DND-41 (cell line): ENCODE results near the gene NFKB1.
"Not testable (repeated sequence)": the region's sequence is repeated elsewhere in the genome, so short reads cannot be mapped to it uniquely, and the experiment has no call there.

ENCODE experiments used
- ATAC-seq: fragments of 200-7000 bp; cut with Tn5 transposase; 3 replicates; pipeline ENCODE4 v1.9.1; 2021; ENCODE audit warnings: low read depth; ENCODE audit not compliant: insufficient read depth
- DNase-seq: peaks from one replicate; pipeline ENCODE4 v3.0.0-alpha.2; 2020
- H2AFZ ChIP-seq: 2 replicates; pipeline ENCODE4 v1.6.0; 2012; ENCODE audit warnings: low read depth, low read length
- H3K27ac ChIP-seq: 2 replicates; pipeline ENCODE4 v1.5.1; 2012; ENCODE audit warnings: low read length, inconsistent platforms
- H3K27me3 ChIP-seq: fragments of 200-600 bp; sonication (generic); 2 replicates; pipeline ENCODE4 v1.6.0; 2012; ENCODE audit warnings: low read length, mild to moderate bottlenecking, inconsistent platforms; ENCODE audit not compliant: insufficient read depth, poor library complexity
- H3K36me3 ChIP-seq: 2 replicates; pipeline ENCODE4 v1.5.1; 2012; ENCODE audit warnings: low read length, inconsistent platforms; ENCODE audit not compliant: insufficient read depth
- H3K4me1 ChIP-seq: 2 replicates; pipeline ENCODE4 v1.5.1; 2012; ENCODE audit warnings: mild to moderate bottlenecking, low read length; ENCODE audit not compliant: insufficient read depth
- H3K4me2 ChIP-seq: 2 replicates; pipeline ENCODE4 v1.6.0; 2012; ENCODE audit warnings: mild to moderate bottlenecking, moderate library complexity, low read length, inconsistent platforms; ENCODE audit not compliant: insufficient read depth
- H3K4me3 ChIP-seq, 2 experiments: fragments of 200-600 bp in 1 of 2; shearing (Covaris generic) in 1 of 2; 2 replicates each; pipeline ENCODE4 v1.5.1; 2012 to 2016; ENCODE audit warnings: inconsistent platforms in 2 of 2, low read length in 2 of 2, mild to moderate bottlenecking in 2 of 2, low read depth in 1 of 2, moderate library complexity in 1 of 2
- H3K79me2 ChIP-seq: 2 replicates; pipeline ENCODE4 v1.6.0; 2012; ENCODE audit warnings: low read length, inconsistent platforms; ENCODE audit not compliant: insufficient read depth
- H3K9ac ChIP-seq: 2 replicates; pipeline ENCODE4 v1.6.0; 2012; ENCODE audit warnings: low read depth, mild to moderate bottlenecking, inconsistent platforms, low read length, moderate library complexity
- H3K9me3 ChIP-seq: 2 replicates; pipeline ENCODE4 v1.5.1; 2012; ENCODE audit warnings: low read length, moderate library complexity, mild to moderate bottlenecking, inconsistent platforms; ENCODE audit not compliant: insufficient read depth, severe bottlenecking
- H4K20me1 ChIP-seq: 2 replicates; pipeline ENCODE4 v1.6.0; 2012; ENCODE audit warnings: low read length; ENCODE audit not compliant: insufficient read depth
- CTCF ChIP-seq: IDR thresholded peaks from 2 replicates; pipeline ENCODE4 v1.5.1; 2012; ENCODE audit warnings: borderline replicate concordance, low read length, moderate library complexity, mild to moderate bottlenecking; ENCODE audit not compliant: poor library complexity, severe bottlenecking; ENCODE audit errors: extremely low read depth
- EZH2 ChIP-seq: IDR thresholded peaks from 3 replicates; pipeline ENCODE4 v1.6.1; 2012; ENCODE audit warnings: borderline replicate concordance, low read depth, mild to moderate bottlenecking, moderate library complexity, low read length, inconsistent platforms; ENCODE audit not compliant: severe bottlenecking

Gene NFKB1

GRCh38 chr4:102565696-102566095 lies 64.5 kb downstream of the NFKB1 start:
- Histone ChIP-seq H4K20me1 (no peaks in the 10 kb centered on the region), H3K79me2 (no peaks in the 10 kb centered on the region), H3K27me3 (no peaks in the 10 kb centered on the region), H3K9ac (no peak overlapping the region), H3K27ac (no peak overlapping the region), H3K4me3 (no peak overlapping the region), H3K4me2 (no peak overlapping the region), H2AFZ (no peak overlapping the region), H3K36me3 (peaks cover 8% of the 10 kb centered on the region; the same call in 1 of the 2 replicates), H3K9me3 (no peaks in the 10 kb centered on the region), H3K4me1 (no peaks in the 10 kb centered on the region)
- no peak for DNase-seq
- ATAC-seq: no peak
- no peak for TF ChIP-seq EZH2

GRCh38 chr4:102566426-102566825 lies 65.3 kb downstream of the NFKB1 start:
- no peaks in the 10 kb centered on the region for H3K4me1 ChIP-seq
- no peak overlapping the region for H3K4me2 ChIP-seq
- H3K36me3 ChIP-seq: peaks cover 8% of the 10 kb centered on the region; the same call in 1 of the 2 replicates
- no peak for ATAC-seq
- H3K9ac ChIP-seq: no peak overlapping the region
- H2AFZ ChIP-seq: no peak overlapping the region
- no peak for TF ChIP-seq CTCF
- no peak for TF ChIP-seq EZH2
- no peaks in the 10 kb centered on the region for H3K27me3 ChIP-seq
- no peak overlapping the region for H3K4me3 ChIP-seq
- H4K20me1 ChIP-seq: no peaks in the 10 kb centered on the region
- no peak for DNase-seq
- no peak overlapping the region for H3K27ac ChIP-seq
- H3K79me2 ChIP-seq: no peaks in the 10 kb centered on the region
- no peaks in the 10 kb centered on the region for H3K9me3 ChIP-seq

DNA sequence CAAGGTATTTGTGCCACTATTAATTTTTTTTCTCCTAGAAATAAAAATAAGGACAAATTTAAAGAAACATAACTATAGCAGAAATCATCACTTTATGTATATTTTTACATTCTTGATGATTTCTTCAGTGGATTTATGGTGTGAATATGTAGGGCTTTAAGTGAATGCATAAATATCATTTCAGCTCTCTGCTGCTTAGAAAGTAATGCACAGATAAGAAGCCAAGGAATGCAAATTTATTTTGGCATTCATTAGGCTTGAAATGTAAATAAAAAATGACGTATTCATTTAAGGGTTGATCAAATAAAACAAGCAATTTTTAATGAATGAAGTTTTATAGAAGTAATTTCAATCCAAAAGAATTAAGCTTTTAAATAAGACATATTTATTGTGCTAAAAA lies 66.3 kb downstream of the NFKB1 start:
- no peak for ATAC-seq
- H3K4me1 ChIP-seq: no peaks in the 10 kb centered on the region
- no peaks in the 10 kb centered on the region for H4K20me1 ChIP-seq
- H3K4me3 ChIP-seq: no peak overlapping the region
- H3K27me3 ChIP-seq: no peaks in the 10 kb centered on the region
- H3K79me2 ChIP-seq: no peaks in the 10 kb centered on the region
- no peak for DNase-seq
- H3K4me2 ChIP-seq: no peak overlapping the region
- no peaks in the 10 kb centered on the region for H3K9me3 ChIP-seq
- no peak overlapping the region for H2AFZ ChIP-seq
- peaks cover 8% of the 10 kb centered on the region; the same call in 1 of the 2 replicates for H3K36me3 ChIP-seq
- no peak overlapping the region for H3K27ac ChIP-seq
- no peak overlapping the region for H3K9ac ChIP-seq
- no peak for TF ChIP-seq EZH2
- no peak for TF ChIP-seq CTCF

GRCh38 chr4:102569200-102569599 lies 68.0 kb downstream of the NFKB1 start:
- TF ChIP-seq EZH2 (no peak), CTCF (no peak)
- H3K4me2 ChIP-seq: no peak overlapping the region
- H3K27ac ChIP-seq: no peak overlapping the region
- H3K36me3 ChIP-seq: peaks cover 8% of the 10 kb centered on the region; the same call in 1 of the 2 replicates
- H3K9me3 ChIP-seq: no peaks in the 10 kb centered on the region
- H3K9ac ChIP-seq: no peak overlapping the region
- DNase-seq: no peak
- ATAC-seq: no peak
- no peaks in the 10 kb centered on the region for H4K20me1 ChIP-seq
- H3K27me3 ChIP-seq: no peaks in the 10 kb centered on the region
- peaks cover 11% of the 10 kb centered on the region for H3K4me1 ChIP-seq
- H3K79me2 ChIP-seq: no peaks in the 10 kb centered on the region
- H2AFZ ChIP-seq: no peak overlapping the region
- no peak overlapping the region for H3K4me3 ChIP-seq

DNA sequence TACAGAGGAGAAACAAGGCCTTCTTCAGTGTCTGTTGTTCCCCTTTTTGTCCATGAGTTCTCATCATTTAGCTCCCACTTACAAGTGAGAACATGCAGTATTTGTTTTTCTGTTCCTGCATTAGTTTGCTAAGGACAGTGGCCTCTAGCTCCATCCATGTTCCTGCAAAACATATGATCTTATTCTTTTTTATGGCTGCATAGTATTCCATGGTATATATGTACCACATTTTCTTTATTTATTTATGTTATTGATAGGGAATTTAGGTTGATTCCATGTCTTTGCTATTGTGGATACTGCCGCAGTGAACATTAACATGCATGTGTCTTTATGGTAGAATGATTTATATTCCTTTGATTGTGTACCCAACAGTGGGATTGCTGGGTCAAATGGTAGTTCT lies 69.1 kb downstream of the NFKB1 start:
- not testable (repeated sequence) for H2AFZ ChIP-seq, H3K27me3 ChIP-seq, H3K79me2 ChIP-seq, H3K9ac ChIP-seq, H3K4me3 ChIP-seq, H4K20me1 ChIP-seq, H3K9me3 ChIP-seq, ATAC-seq, DNase-seq, H3K27ac ChIP-seq, H3K4me2 ChIP-seq, H3K36me3 ChIP-seq
- H3K4me1 ChIP-seq: peaks cover 21% of the 10 kb centered on the region
